NCI-H2196 treated with DMSO at 0.1 percent for 48 hours (cell line): ENCODE data around the gene ALOX5.

Source experiments
- DNase-seq: peaks from one replicate; lab custom pipeline; 2025; ENCODE audit not compliant: unreplicated experiment; lab: John Stamatoyannopoulos, UW

ALOX5 gene

GRCh38 chr10:45441239-45442190 lies 67.5 kb downstream of the ALOX5 start:
- no peak for DNase-seq

GRCh38 chr10:45442251-45442650 lies 68.2 kb downstream of the ALOX5 start:
- DNase-seq, result no peak

GRCh38 chr10:45442662-45443061 lies 68.6 kb downstream of the ALOX5 start:
- no peak for DNase-seq

- no peak for DNase-seq
Observed at GRCh38 chr10:45443101-45444009, 69.3 kb downstream of the ALOX5 start.

GRCh38 chr10:45444022-45444421 lies 70.0 kb downstream of the ALOX5 start:
- no peak for DNase-seq

GRCh38 chr10:45444976-45445898 lies 71.2 kb downstream of the ALOX5 start:
- DNase-seq, result no peak

GRCh38 chr10:45446858-45447257 lies 72.8 kb downstream of the ALOX5 start:
- no peak for DNase-seq

- DNase-seq, result no peak
Observed at GRCh38 chr10:45447416-45447815, 73.4 kb downstream of the ALOX5 start.

GRCh38 chr10:45450866-45451265 lies 76.8 kb downstream of the ALOX5 start:
- no peak for DNase-seq

GRCh38 chr10:45451407-45451806 lies 77.4 kb downstream of the ALOX5 start:
- DNase-seq, result no peak

- DNase-seq, result no peak
Observed at GRCh38 chr10:45452268-45452667, 78.3 kb downstream of the ALOX5 start.

- no peak for DNase-seq
Observed at GRCh38 chr10:45452743-45453452, 78.9 kb downstream of the ALOX5 start.

GRCh38 chr10:45453639-45454255 lies 79.7 kb downstream of the ALOX5 start:
- no peak for DNase-seq

GRCh38 chr10:45454262-45454661 lies 80.2 kb downstream of the ALOX5 start:
- DNase-seq, result no peak

- no peak for DNase-seq
Observed at GRCh38 chr10:45454859-45455258, 80.8 kb downstream of the ALOX5 start.

- DNase-seq, result no peak
Observed at GRCh38 chr10:45456233-45456632, 82.2 kb downstream of the ALOX5 start.

GRCh38 chr10:45456822-45457221 lies 82.8 kb downstream of the ALOX5 start:
- DNase-seq, result no peak

GRCh38 chr10:45457487-45457886 lies 83.5 kb downstream of the ALOX5 start:
- DNase-seq, result no peak

- no peak for DNase-seq
Observed at GRCh38 chr10:45460235-45460878, 86.3 kb downstream of the ALOX5 start.
